ENCODE results near the gene MUTYH. TPM values are rescaled to one million over a fixed set of nuclear protein-coding genes. Genes with fewer than 3 reads are reported as not detected.
A peak's percentile ranks its signal among the peaks of the same experiment; 100 is the strongest.
"Not testable (repeated sequence)": the region's sequence is repeated elsewhere in the genome, so short reads cannot be mapped to it uniquely, and the experiment has no call there.

Gene MUTYH
- total RNA-seq: 8.3 TPM
- long read RNA-seq, partial matches to known transcripts: 0 of 3 reads
- long read RNA-seq, other reads (novel, unspliced or antisense): 1 of 3 reads

- DNase-seq (ENCODE audit: missing footprints) (peak; percentile 98), ATAC-seq (peak; percentile 96)
- intact Hi-C loops (cut with DNase I): loop anchor here (2.0 to 10.0 kb wide), 3 partner anchors 35 to 225 kb away; partner anchors contain the start of gene TESK2
These were observed at the start of gene MUTYH, which contains the start of gene TOE1 for GRCh38 chr1:45339789-45340558. Gene MUTYH (minus strand): TSS chr1:45340440. CDS start chr1:45334505, 5,935 bp downstream. Gene TOE1 (plus strand): TSS chr1:45340170. CDS start chr1:45340253, 83 bp downstream.

GRCh38 chr1:45386219-45386618 is 46.0 kb upstream of the MUTYH start:
- intact Hi-C loops (cut with DNase I): loop anchor here (10.0 kb wide), 1 partner anchor 49 kb away; no protein-coding TSS in a partner anchor
- ATAC-seq: no peak

GRCh38 chr1:45385302-45385701 is 45.1 kb upstream of the MUTYH start:
- intact Hi-C loops (cut with DNase I): loop anchor here (10.0 kb wide), 1 partner anchor 49 kb away; no protein-coding TSS in a partner anchor
- ATAC-seq (no peak), DNase-seq (ENCODE audit: missing footprints) (no peak)

More at GRCh38 chr1:45386219-45386618, 46.0 kb upstream of the MUTYH start:
- no peak for DNase-seq (ENCODE audit: missing footprints)

GRCh38 chr1:45384213-45384612 is 44.0 kb upstream of the MUTYH start:
- not testable (repeated sequence) for DNase-seq (ENCODE audit: missing footprints); ATAC-seq
- intact Hi-C loops (cut with DNase I): loop anchor here (10.0 kb wide), 1 partner anchor 51 kb away; no protein-coding TSS in a partner anchor

GRCh38 chr1:45383191-45383590 is 43.0 kb upstream of the MUTYH start:
- ATAC-seq (no peak), DNase-seq (ENCODE audit: missing footprints) (no peak)
- intact Hi-C loops (cut with DNase I): loop anchor here (10.0 kb wide), 1 partner anchor 52 kb away; no protein-coding TSS in a partner anchor

GRCh38 chr1:45381243-45381642 is 41.0 kb upstream of the MUTYH start:
- intact Hi-C loops (cut with DNase I): loop anchor here (10.0 kb wide), 1 partner anchor 54 kb away; no protein-coding TSS in a partner anchor

GRCh38 chr1:45380730-45381129 is 40.5 kb upstream of the MUTYH start:
- ATAC-seq (no peak), DNase-seq (ENCODE audit: missing footprints) (no peak)
- intact Hi-C loops (cut with DNase I): loop anchor here (10.0 kb wide), 1 partner anchor 54 kb away; no protein-coding TSS in a partner anchor

More at GRCh38 chr1:45381243-45381642, 41.0 kb upstream of the MUTYH start:
- ATAC-seq: no peak
- no peak for DNase-seq (ENCODE audit: missing footprints)

- intact Hi-C loops (cut with DNase I): loop anchor here (10.0 kb wide), 1 partner anchor 55 kb away; no protein-coding TSS in a partner anchor
- DNase-seq (ENCODE audit: missing footprints): no peak
- ATAC-seq: no peak
These were observed 39.9 kb upstream of the MUTYH start for GRCh38 chr1:45380125-45380524.

- ATAC-seq (no peak), DNase-seq (ENCODE audit: missing footprints) (no peak)
- intact Hi-C loops (cut with DNase I): no loop called here
These were observed 39.3 kb upstream of the MUTYH start for GRCh38 chr1:45379524-45379923.

- ATAC-seq: no peak
These were observed 37.9 kb upstream of the MUTYH start for GRCh38 chr1:45378184-45378583.

GRCh38 chr1:45375104-45376090 is 35.2 kb upstream of the MUTYH start:
- DNase-seq (ENCODE audit: missing footprints) (no peak), ATAC-seq (no peak)
- intact Hi-C loops (cut with DNase I): no loop called here

More at GRCh38 chr1:45378184-45378583, 37.9 kb upstream of the MUTYH start:
- DNase-seq (ENCODE audit: missing footprints): no peak
- intact Hi-C loops (cut with DNase I): no loop called here

- intact Hi-C loops (cut with DNase I): no loop called here
- ATAC-seq (no peak), DNase-seq (ENCODE audit: missing footprints) (no peak)
These were observed 33.3 kb upstream of the MUTYH start for GRCh38 chr1:45373573-45373972.

- DNase-seq (ENCODE audit: missing footprints) (no peak), ATAC-seq (no peak)
- intact Hi-C loops (cut with DNase I): no loop called here
These were observed 30.3 kb upstream of the MUTYH start for GRCh38 chr1:45370575-45370974.

- ATAC-seq (peak; percentile 49), DNase-seq (ENCODE audit: missing footprints) (no peak)
- intact Hi-C loops (cut with DNase I): no loop called here
These were observed 24.8 kb upstream of the MUTYH start for GRCh38 chr1:45365051-45365450.

- intact Hi-C loops (cut with DNase I): no loop called here
- DNase-seq (ENCODE audit: missing footprints): no peak
- ATAC-seq: no peak
These were observed 24.1 kb upstream of the MUTYH start for GRCh38 chr1:45364294-45364693.

- intact Hi-C loops (cut with DNase I): loop anchor here (1.0 kb wide), 1 partner anchor 209 kb away; no protein-coding TSS in a partner anchor
- ATAC-seq: peak; percentile 85
- not testable (repeated sequence) for DNase-seq (ENCODE audit: missing footprints)
These were observed 20.7 kb upstream of the MUTYH start for GRCh38 chr1:45360981-45361380.

GRCh38 chr1:45359882-45360513 is 19.8 kb upstream of the MUTYH start:
- ATAC-seq (peak; percentile 81), DNase-seq (ENCODE audit: missing footprints) (no peak)
- intact Hi-C loops (cut with DNase I): loop anchor here (1.0 kb wide), 2 partner anchors 133 to 210 kb away; no protein-coding TSS in a partner anchor

GRCh38 chr1:45356186-45356585 is 15.9 kb upstream of the MUTYH start:
- intact Hi-C loops (cut with DNase I): no loop called here
- no peak for DNase-seq (ENCODE audit: missing footprints)
- no peak for ATAC-seq

Data from Right ventricle myocardium inferior (tissue), 1 donor.